Natural killer cell treated with Interleukin-12 subunit alpha and Interleukin-12 subunit beta and Interleukin-15 and Interleukin-18, amount 100 ng/mL, for 72 hours (primary cell): ENCODE data around the gene RPL36. TPM values are rescaled to one million over a fixed set of nuclear protein-coding genes. Genes with fewer than 3 reads are reported as not detected.

Source experiments
- ATAC-seq, 2 donors: fragments of 150-1000 bp; cut with Tn5 transposase in 1 of 2; sonication (Bioruptor Pico), chemical (Tn5 transposase) in 1 of 2; 2 replicates each; pipeline ENCODE4 v1.10.0; 2021
- DNase-seq: peaks from one replicate; pipeline ENCODE4 v3.0.0; 2022; ENCODE audit warnings: low spot score
- H3K27ac Mint-ChIP-seq, 2 donors: 1 replicate in 1 of 2; 2 replicates in 1 of 2; pipeline ENCODE4 v1.8.0; 2022; ENCODE audit warnings: mixed read lengths in 2 of 2, mild to moderate bottlenecking in 1 of 2, moderate library complexity in 1 of 2
- H3K27me3 Mint-ChIP-seq, 2 donors: 1 replicate in 1 of 2; 2 replicates in 1 of 2; pipeline ENCODE4 v1.8.0; 2022; ENCODE audit warnings: mixed read lengths in 2 of 2
- H3K36me3 Mint-ChIP-seq: one replicate; pipeline ENCODE4 v1.8.0; 2022; ENCODE audit warnings: mixed read lengths
- H3K4me1 Mint-ChIP-seq, 2 donors: 1 replicate in 1 of 2; 2 replicates in 1 of 2; pipeline ENCODE4 v1.8.0; 2022; ENCODE audit warnings: low read depth in 2 of 2, mixed read lengths in 2 of 2, mild to moderate bottlenecking in 1 of 2
- H3K4me3 Mint-ChIP-seq: one replicate; pipeline ENCODE4 v1.8.0; 2022; ENCODE audit warnings: mixed read lengths
- H3K9me3 Mint-ChIP-seq: 2 replicates; pipeline ENCODE4 v1.8.0; 2022; ENCODE audit warnings: mixed read lengths
- total RNA-seq, 2 donors: library from RNA; stranded (reverse); gene quantifications; one replicate each; pipeline ENCODE4 v1.2.3, GENCODE V29; 2022

RPL36 gene
- total RNA-seq, 2 donors from 2014 or later = 645 to 764 TPM

DNA sequence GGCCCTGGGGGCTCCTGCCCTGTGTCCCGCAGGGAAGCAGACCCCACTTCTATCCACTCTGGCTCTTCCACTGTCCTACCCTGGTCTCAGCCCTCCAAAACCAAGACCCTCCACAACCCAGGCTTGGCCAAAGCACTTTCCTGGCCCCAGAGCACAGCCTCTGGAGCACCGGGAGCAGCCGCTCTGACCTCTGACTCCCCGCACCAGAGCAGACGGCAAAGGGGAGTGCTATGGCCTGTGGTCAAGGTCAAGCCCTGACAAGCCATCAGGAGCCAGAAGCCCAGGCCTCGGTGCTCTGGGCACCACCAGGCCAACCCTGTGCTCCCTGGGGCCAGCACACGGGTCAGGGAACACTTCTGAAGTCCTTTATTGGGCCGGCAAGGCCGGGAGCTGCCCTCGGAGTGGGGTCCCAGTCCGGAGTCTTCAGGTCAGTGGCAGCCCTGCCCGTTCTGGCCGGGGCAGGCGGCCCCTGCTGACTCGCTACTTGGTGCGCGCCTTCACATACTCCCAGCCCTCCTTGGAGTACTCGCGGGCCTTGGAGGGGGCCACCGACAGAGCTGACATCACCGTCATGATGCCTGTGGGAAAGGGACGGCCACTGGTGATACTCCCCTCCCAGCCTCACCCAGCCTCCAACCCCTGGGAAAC is 11.9 kb upstream of the RPL36 start:
- DNase-seq = no peak
- H3K36me3 Mint-ChIP-seq = no peaks in the 10 kb centered on the region
- H3K4me1 Mint-ChIP-seq = peaks cover 18 to 20% of the 10 kb centered on the region in 2 donors
- no peaks in the 10 kb centered on the region for H3K9me3 Mint-ChIP-seq
- no peaks in the 10 kb centered on the region for H3K27me3 Mint-ChIP-seq
- no peak overlapping the region for H3K27ac Mint-ChIP-seq
- ATAC-seq = no peak
- no peak overlapping the region for H3K4me3 Mint-ChIP-seq

DNA sequence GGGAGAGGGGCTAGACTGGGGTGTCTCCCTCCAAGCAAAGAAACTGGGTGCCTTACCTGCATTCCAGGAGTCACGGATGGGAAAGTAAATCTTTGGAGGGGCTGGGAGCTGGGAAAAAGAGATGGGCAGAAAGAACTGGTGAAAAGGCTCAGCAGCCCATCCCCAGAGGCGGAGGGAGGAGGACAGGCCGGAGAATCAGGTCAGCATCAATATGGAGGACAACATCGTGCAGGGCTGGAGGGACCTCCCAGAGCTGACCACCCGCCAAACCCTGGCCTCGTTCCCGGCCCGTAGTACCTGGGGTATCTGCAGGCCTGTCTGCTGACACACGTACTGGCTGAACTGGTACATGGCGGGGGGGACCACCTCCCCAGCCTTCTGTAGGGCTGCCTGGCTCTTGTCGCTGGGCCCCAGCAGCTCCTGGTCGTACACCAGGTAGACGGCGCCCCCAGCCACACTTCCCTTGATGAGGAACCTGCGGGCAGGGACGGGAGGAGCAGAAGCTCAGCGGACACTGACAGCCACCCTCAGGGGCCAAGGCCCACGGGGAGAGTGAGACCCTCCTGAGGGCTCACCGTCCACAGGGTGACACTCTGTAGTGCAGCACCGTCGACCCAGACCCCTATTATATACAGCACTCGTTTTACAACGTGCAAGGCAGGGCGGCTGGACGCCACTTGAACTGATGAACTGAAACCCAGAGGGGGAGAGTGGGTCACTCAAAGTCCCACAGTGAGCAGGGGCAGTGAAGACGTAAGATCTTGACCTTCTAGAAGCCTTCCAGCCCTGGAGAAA is 10.6 kb upstream of the RPL36 start:
- Mint-ChIP-seq H3K27me3 (no peaks in the 10 kb centered on the region), H3K4me3 (peak overlapping the region; percentile 86), H3K36me3 (no peaks in the 10 kb centered on the region), H3K4me1 (peaks cover 18 to 23% of the 10 kb centered on the region in 2 donors), H3K9me3 (no peaks in the 10 kb centered on the region), H3K27ac (peak overlapping the region; percentile 85 to 96)
- DNase-seq (no peak), ATAC-seq (no peak)

- Mint-ChIP-seq H3K27ac (peak overlapping the region; percentile 85 to 96), H3K27me3 (no peaks in the 10 kb centered on the region), H3K36me3 (no peaks in the 10 kb centered on the region), H3K4me1 (peaks cover 18 to 23% of the 10 kb centered on the region in 2 donors), H3K4me3 (peak overlapping the region; percentile 86), H3K9me3 (no peaks in the 10 kb centered on the region)
- DNase-seq = no peak
- ATAC-seq = no peak
Measured at GRCh38 chr19:5680084-5680436, 10.0 kb upstream of the RPL36 start.

DNA sequence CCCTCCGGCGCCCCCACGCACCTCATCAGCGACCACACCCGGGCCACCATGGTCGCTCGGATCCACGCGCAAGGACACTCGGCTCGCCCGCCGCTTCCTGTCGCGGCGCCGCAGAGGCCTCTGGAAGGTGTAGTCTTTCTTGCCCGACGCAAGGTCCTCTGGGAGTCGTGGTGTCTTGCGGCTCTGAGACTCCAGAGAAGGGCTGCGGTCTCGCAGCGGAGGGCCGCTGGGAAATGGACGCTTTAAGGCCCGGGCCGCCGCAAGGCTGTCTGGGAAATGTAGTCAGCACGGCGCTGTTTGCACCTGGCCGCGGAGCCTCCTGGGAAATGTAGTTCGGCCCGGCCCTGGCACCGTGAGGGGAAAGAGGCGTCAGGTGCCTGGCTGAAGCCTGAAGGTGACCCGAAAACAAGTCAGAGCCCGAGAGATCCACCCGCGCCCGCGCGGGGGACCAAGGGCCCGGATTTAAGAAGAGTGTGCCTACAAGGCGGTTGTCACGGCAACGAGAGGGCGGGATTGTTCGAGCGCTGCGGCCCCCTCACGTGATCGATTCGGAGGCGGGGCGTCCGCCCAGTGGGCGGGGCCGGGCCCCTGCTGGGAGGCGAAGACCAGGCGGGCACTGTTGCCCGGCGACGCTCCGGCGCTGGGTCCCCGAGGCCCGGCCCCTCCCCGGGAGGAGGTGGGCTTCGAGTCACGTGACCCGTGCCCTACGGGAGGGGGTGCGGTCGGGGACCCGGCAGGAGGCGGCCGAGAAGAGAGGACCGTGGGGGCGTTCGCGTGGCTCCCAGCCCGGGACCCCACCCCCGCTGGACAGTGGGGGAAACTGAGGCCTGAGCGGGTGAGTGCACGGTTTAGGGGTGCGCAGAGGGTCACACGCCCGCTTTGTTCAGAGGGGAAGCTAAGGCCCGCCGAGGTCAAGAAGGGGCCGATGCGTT is 9.4 kb upstream of the RPL36 start, which contains the start of the genes HSD11B1L and MICOS13:
TSS of gene HSD11B1L (plus strand) at position 591 of the 932 bp plus-strand sequence. CDS start 3,806 bp downstream, outside the sequence.
TSS of gene MICOS13 (minus strand) at position 80 of the 932 bp plus-strand sequence. CDS start at position 50, 30 bp downstream.
- Mint-ChIP-seq H3K4me1 (peaks cover 20 to 21% of the 10 kb centered on the region in 2 donors), H3K4me3 (peak within 1 kb of the TSS; percentile 86), H3K27me3 (no peaks in the 10 kb centered on the region), H3K27ac (peak within 1 kb of the TSS; percentile 85 to 96), H3K36me3 (no peaks in the 10 kb centered on the region), H3K9me3 (no peaks in the 10 kb centered on the region)
- peak; percentile 99 for DNase-seq
- peak; percentile 97 to 98 for ATAC-seq

- peaks cover 24% of the 10 kb centered on the region in 2 donors for H3K4me1 Mint-ChIP-seq
- DNase-seq = no peak
Measured at GRCh38 chr19:5681391-5682106, 8.5 kb upstream of the RPL36 start.

DNA sequence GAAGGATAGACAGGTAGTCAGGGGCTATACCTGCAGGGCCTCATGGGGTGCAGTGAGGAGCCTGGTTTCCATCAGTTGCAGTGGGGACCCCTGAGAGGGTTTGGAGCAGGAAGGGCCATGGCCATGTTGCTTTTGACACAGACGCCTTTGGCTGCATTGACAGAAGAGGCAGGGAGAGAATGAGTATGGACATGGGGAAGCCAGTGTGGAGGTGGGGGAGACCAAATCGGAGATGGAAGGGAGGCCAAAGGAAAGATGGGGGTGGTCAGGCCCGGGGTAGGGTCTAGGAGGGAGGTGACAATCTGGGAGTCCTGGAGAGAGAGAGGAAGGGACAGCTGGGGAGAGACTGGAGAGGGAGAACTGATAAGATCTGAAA is 8.0 kb upstream of the RPL36 start:
- Mint-ChIP-seq H3K4me1 (peaks cover 24 to 25% of the 10 kb centered on the region in 2 donors), H3K27ac (peak overlapping the region in 1 of 2 donors; percentile 26)

More at GRCh38 chr19:5681391-5682106, 8.5 kb upstream of the RPL36 start:
- Mint-ChIP-seq H3K36me3 (no peaks in the 10 kb centered on the region), H3K9me3 (no peaks in the 10 kb centered on the region), H3K27ac (peak overlapping the region; percentile 5 to 26), H3K4me3 (peak overlapping the region; percentile 86), H3K27me3 (no peaks in the 10 kb centered on the region)
- no peak for ATAC-seq

GRCh38 chr19:5683177-5683886 is 6.8 kb upstream of the RPL36 start:
- Mint-ChIP-seq H3K27ac (no peak overlapping the region), H3K9me3 (no peaks in the 10 kb centered on the region), H3K27me3 (no peaks in the 10 kb centered on the region), H3K4me3 (peak overlapping the region; percentile 29), H3K36me3 (no peaks in the 10 kb centered on the region), H3K4me1 (peaks cover 24 to 28% of the 10 kb centered on the region in 2 donors)
- DNase-seq = no peak
- ATAC-seq = no peak

More for the DNA sequence above, 8.0 kb upstream of the RPL36 start:
- peak overlapping the region; percentile 86 for H3K4me3 Mint-ChIP-seq
- ATAC-seq (no peak), DNase-seq (no peak)
- no peaks in the 10 kb centered on the region for H3K27me3 Mint-ChIP-seq
- H3K9me3 Mint-ChIP-seq = no peaks in the 10 kb centered on the region
- no peaks in the 10 kb centered on the region for H3K36me3 Mint-ChIP-seq

GRCh38 chr19:5684694-5685430 is 5.2 kb upstream of the RPL36 start:
- H3K36me3 Mint-ChIP-seq = no peaks in the 10 kb centered on the region
- H3K9me3 Mint-ChIP-seq = no peaks in the 10 kb centered on the region
- ATAC-seq = no peak
- no peak overlapping the region for H3K27ac Mint-ChIP-seq
- H3K4me3 Mint-ChIP-seq = no peak overlapping the region
- H3K27me3 Mint-ChIP-seq = no peaks in the 10 kb centered on the region
- H3K4me1 Mint-ChIP-seq = peaks cover 21 to 30% of the 10 kb centered on the region in 2 donors
- DNase-seq = no peak

DNA sequence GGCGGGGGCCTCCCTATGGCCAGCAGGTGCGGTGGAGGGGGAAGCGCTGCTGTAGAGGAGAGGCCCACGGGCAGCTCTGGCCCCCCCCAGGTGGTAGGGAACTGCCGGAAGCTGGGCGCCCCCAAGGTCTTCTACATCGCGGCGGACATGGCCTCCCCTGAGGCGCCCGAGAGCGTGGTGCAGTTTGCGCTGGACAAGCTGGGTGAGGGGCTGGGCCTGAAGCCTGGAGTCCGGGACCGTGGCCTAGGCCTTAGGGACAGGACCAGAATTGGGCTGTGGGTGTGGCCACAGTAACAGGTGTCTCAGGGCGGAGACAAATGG is 3.8 kb upstream of the RPL36 start:
- no peak for ATAC-seq
- DNase-seq = no peak
- H3K27ac Mint-ChIP-seq = peak overlapping the region; percentile 12 to 75
- peaks cover 7% of the 10 kb centered on the region for H3K36me3 Mint-ChIP-seq
- H3K9me3 Mint-ChIP-seq = no peaks in the 10 kb centered on the region
- peaks cover 25 to 34% of the 10 kb centered on the region in 2 donors for H3K4me1 Mint-ChIP-seq
- H3K27me3 Mint-ChIP-seq = no peaks in the 10 kb centered on the region
- peak overlapping the region; percentile 76 for H3K4me3 Mint-ChIP-seq

DNA sequence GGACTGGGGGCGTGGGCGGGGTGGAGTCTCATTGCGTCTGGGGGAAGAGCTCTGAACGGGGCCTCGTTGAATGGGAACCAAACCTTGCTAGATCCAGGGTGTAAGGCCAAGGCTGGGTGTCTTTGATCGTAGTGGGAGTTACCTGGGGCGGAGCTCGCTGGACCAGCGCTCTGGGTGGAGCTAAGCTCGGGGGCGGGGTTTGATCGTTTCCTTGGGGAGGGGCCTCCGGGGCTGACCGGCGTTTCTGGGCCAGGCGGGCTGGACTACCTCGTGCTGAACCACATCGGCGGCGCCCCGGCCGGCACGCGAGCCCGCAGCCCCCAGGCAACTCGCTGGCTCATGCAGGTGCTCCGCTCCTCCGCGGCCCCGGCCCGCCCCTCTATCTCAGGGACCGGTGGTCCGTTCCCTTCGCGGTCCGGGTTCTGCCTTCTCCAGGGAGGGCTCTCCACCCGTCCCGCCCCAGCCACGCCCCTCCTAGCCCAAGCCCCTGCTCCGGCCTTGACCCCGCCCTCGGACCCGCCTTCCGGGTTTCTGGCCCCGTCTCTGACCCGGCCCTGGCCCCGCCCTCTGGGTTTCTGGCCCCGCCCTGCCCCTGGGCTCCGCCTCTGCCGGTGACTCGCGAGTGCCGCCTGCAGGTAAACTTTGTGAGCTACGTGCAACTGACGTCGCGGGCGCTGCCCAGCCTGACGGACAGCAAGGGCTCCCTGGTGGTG is 3.3 kb upstream of the RPL36 start:
- Mint-ChIP-seq H3K4me1 (peaks cover 20 to 29% of the 10 kb centered on the region in 2 donors), H3K36me3 (peaks cover 7% of the 10 kb centered on the region), H3K9me3 (no peaks in the 10 kb centered on the region), H3K27ac (peak overlapping the region; percentile 12 to 75), H3K4me3 (peak overlapping the region; percentile 76), H3K27me3 (no peaks in the 10 kb centered on the region)
- ATAC-seq = peak; percentile 88 to 92
- peak; percentile 99 for DNase-seq

DNA sequence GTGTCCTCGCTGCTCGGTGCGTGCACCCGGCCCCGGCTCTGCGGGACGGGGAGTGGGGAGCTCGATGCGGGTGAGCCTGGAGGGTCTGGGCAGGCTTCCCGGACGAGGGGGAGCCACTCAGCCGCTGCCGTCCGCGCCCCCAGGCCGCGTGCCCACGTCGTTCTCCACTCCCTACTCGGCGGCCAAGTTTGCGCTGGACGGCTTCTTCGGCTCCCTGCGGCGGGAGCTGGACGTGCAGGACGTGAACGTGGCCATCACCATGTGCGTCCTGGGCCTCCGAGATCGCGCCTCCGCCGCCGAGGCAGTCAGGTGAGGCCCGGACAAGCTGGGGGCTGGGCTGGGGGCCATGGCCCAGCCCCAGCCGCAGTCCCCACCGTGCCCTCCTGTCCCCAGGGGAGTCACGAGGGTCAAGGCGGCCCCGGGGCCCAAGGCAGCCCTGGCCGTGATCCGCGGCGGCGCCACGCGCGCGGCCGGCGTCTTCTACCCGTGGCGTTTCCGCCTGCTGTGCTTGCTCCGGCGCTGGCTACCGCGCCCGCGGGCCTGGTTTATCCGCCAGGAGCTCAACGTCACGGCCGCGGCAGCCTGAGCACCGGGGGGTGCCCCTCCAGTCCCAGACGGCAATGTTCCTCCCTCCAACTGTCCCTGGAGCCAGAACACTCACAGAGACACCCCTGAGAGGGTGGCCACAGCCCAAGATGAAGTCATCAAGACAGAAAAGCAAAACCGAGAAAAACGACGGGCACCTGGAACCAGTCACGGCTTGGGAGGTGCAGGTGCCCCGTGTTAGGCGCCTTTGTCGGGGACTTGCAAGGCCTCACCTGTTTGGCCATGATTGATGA is 2.5 kb upstream of the RPL36 start:
- no peaks in the 10 kb centered on the region for H3K9me3 Mint-ChIP-seq
- H3K4me3 Mint-ChIP-seq = peak overlapping the region; percentile 76
- H3K36me3 Mint-ChIP-seq = peaks cover 7% of the 10 kb centered on the region
- H3K27me3 Mint-ChIP-seq = no peaks in the 10 kb centered on the region
- ATAC-seq = no peak
- H3K27ac Mint-ChIP-seq = peak overlapping the region in 1 of 2 donors; percentile 75
- DNase-seq = no peak
- H3K4me1 Mint-ChIP-seq = peaks cover 19 to 32% of the 10 kb centered on the region in 2 donors
